ENCODE results near the gene SUGCT.

DNA sequence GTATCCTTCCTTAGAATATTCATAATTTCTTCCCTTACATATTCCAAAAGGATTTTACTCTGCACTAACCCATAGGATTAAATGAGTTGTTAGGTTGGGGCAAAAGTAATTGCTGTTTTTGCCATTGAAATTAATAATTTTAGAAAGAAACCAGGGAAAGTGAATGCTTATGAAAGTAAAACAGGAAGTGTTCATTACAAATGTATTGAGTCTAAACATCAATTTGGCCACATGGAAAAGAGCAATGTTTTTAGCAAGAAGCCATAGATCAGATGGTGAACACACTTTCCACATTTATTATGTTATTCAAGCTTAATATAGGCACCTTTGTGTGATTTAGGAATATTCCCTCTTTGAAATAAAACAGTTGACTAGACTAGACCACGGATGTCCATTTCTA lies 102.9 kb downstream of the SUGCT start:
- TF ChIP-seq CTCF (conservative IDR thresholded peaks at IDR 0.05) (no peak), ZFX (IDR thresholded peaks at IDR 0.05) (no peak)

Data from C4-2B (cell line).